ENCODE data around the gene CBX2. TPM values are rescaled to one million over a fixed set of nuclear protein-coding genes. Genes with fewer than 3 reads are reported as not detected.
A peak's percentile ranks its signal among the peaks of the same experiment; 100 is the strongest.

The CBX2 gene
- total and polyA plus RNA-seq, 2 of the 4 experiments (the other 2 are of a cell fraction): 2.0 to 3.2 TPM

DNA sequence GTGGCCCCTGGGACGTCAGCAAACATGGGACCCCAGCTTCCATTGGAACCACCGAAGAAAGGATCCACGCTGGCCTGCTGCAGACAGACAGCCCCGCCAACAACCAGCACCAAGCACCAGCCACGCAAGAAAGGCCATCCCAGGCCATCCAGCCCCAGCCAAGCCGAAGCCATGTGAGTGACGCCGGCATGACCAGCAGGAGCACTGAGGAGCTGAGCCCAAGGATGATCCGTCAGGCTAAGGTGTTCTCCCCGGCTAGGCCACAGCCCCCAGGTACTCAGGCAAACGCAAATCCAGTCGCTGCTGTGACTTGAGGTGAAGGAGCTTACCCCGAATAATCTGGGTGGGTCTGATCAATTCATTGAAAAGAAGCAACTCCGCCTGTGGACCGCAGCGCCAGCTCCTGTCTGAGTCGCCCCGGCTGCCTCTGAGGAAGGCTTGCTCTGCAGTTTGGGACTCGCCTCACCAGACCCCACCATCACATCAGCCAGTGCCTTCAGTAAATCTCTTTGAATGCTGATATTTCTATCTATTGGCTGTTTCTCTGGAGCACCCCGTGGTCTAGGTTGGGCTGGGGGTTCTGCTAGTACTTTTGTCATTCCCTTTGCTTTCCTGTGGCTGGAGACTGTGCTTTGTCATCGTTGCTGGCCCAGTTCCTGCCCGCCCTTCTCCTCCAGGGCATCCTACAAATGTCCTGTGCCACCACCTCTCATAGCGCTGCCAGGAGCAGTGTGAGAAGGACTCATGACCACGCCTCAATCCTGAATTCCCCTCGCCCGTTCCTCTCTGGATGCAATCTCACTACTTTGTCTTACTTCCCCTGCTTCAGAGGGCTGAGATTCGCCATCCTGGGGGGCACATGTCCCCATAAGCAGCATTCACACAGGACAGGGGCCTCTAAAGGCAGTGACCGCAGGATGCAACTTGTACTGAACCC lies 8.1 kb upstream of the CBX2 start:
- Histone ChIP-seq H2AFZ (replicated peaks; ENCODE audit: low read length, poor library complexity) (peak overlapping the region; percentile 6), H3K4me3 (ENCODE audit: insufficient read depth, low read depth, low read length) (no peak overlapping the region), H3K9me3 (ENCODE audit: control insufficient read depth, insufficient read depth, low read length) (no peaks in the 10 kb centered on the region), H4K5ac (ENCODE audit: low read depth, low read length) (no peak overlapping the region), H3K79me1 (ENCODE audit: low read depth in 1 of 2, low read length in 2 of 2) (no peaks in the 10 kb centered on the region), H3K4me1 (ENCODE audit: control insufficient read depth, insufficient read depth, low read length) (no peaks in the 10 kb centered on the region), H4K20me1 (ENCODE audit: insufficient read depth, low read length) (no peaks in the 10 kb centered on the region), H4K8ac (ENCODE audit: low read depth in 2 of 2, low read length in 2 of 2) (no peak overlapping the region), H4K91ac (ENCODE audit: insufficient read depth, low read depth, low read length) (no peak overlapping the region), H3K18ac (ENCODE audit: low read depth, low read length) (no peak overlapping the region), H3K4ac (ENCODE audit: low read depth, low read length) (no peak overlapping the region), H3K36me3 (ENCODE audit: control insufficient read depth, insufficient read depth, low read length) (no peaks in the 10 kb centered on the region), H3K9ac (ENCODE audit: low read depth, low read length) (no peak overlapping the region), H3K9me1 (ENCODE audit: insufficient read depth, low read length) (no peaks in the 10 kb centered on the region), H3K27me3 (ENCODE audit: control insufficient read depth, insufficient read depth, low read length) (peaks cover 32% of the 10 kb centered on the region), H2AK9ac (replicated peaks; ENCODE audit: low read depth, low read length, poor library complexity) (no peak overlapping the region), H3K23ac (ENCODE audit: low read depth, low read length) (no peak overlapping the region), H3K4me2 (ENCODE audit: low read depth, low read length) (no peak overlapping the region), H2BK120ac (ENCODE audit: low read depth, low read length) (no peak overlapping the region), H3K14ac (replicated peaks; ENCODE audit: low read depth, low read length) (no peak overlapping the region), H3K27ac (ENCODE audit: insufficient read depth, low read length) (no peak overlapping the region), H2AK5ac (ENCODE audit: low read depth, low read length) (no peak overlapping the region), H2BK20ac (ENCODE audit: low read depth, low read length) (no peak overlapping the region), H3K56ac (ENCODE audit: extremely low read depth, insufficient read depth, low read length) (no peak overlapping the region), H2BK5ac (ENCODE audit: low read depth, low read length, poor library complexity, severe bottlenecking) (no peak overlapping the region), H2BK15ac (ENCODE audit: low read depth, low read length) (no peak overlapping the region)
- ChIA-PET CTCF (interaction anchor here (0.5 kb wide), 1 partner anchor 10 kb away, joined by 3 read pairs; no protein-coding TSS in a partner anchor), POLR2A (ENCODE audit: unreplicated experiment) (no interaction called here)
- dilution Hi-C loops (cut with HindIII; ENCODE audit: low sequenced_read_pairs, unreplicated experiment): no loop called here
- no TSS peak for BruUV-seq (replicated peaks)
- 76% methylated on average over 12 of the region's 28 CpGs; no CpG with 5 or more reads in 1 of the 2 experiments for WGBS, 2 experiments (ENCODE audit: extremely low coverage in 2 of 2, insufficient read length in 1 of 2)
- TF ChIP-seq CHD1 (IDR thresholded peaks at IDR 0.05; ENCODE audit: low read depth, low read length): no peak
- no peak for TF ChIP-seq MAFK (IDR thresholded peaks at IDR 0.05; ENCODE audit: low read depth, low read length)
- no peak for TF ChIP-seq SMC3 (IDR thresholded peaks at IDR 0.05; ENCODE audit: low read depth, low read length)
- no peak for TF ChIP-seq NFE2L2 (IDR thresholded peaks at IDR 0.05; ENCODE audit: low read depth, low read length)
- TF ChIP-seq FOS (IDR thresholded peaks at IDR 0.05; ENCODE audit: low read depth, low read length): no peak
- no peak for TF ChIP-seq MAZ (IDR thresholded peaks at IDR 0.05; ENCODE audit: borderline replicate concordance, low read depth, low read length)
- TF ChIP-seq RAD21 (IDR thresholded peaks at IDR 0.05; ENCODE audit: low read length): no peak
- no peak for TF ChIP-seq RFX5 (IDR thresholded peaks at IDR 0.05; ENCODE audit: low read depth, low read length)
- no peak for ATAC-seq (ENCODE audit: low read depth)
- intact Hi-C loops (cut with micrococcal nuclease): no loop called here
- in situ Hi-C loops (cut with MboI; ENCODE audit: low sequenced_read_pairs): no loop called here
- DNase-seq: no peak
